SU-DHL-6 (cell line): Measurements from ENCODE around the gene ZNF423.

ENCODE experiments used
- H2AFZ ChIP-seq: fragments of 200-600 bp; sonication (generic); 2 replicates; pipeline ENCODE4 v1.6.1; 2014; ENCODE audit warnings: low read depth, mild to moderate bottlenecking, moderate library complexity, mixed read lengths, antibody characterized with exemption, low read length; ENCODE audit not compliant: severe bottlenecking
- H3F3A ChIP-seq: fragments of 200-600 bp; shearing (Covaris generic); 2 replicates; pipeline ENCODE4 v1.6.0; 2016; ENCODE audit warnings: antibody characterized with exemption, mild to moderate bottlenecking; ENCODE audit not compliant: insufficient read depth
- H3K27ac ChIP-seq: fragments of 200-600 bp; sonication (generic); 2 replicates; pipeline ENCODE4 v1.5.1; 2016; ENCODE audit warnings: low read depth, mild to moderate bottlenecking, low read length, moderate library complexity, mixed read lengths
- H3K27me3 ChIP-seq: fragments of 200-600 bp; sonication (generic), shearing (Covaris generic); 2 replicates; pipeline ENCODE4 v1.6.0; 2014; ENCODE audit warnings: mild to moderate bottlenecking, low read length
- H3K36me3 ChIP-seq: fragments of 200-600 bp; sonication (generic); 2 replicates; pipeline ENCODE4 v1.6.1; 2014; ENCODE audit warnings: mild to moderate bottlenecking, low read length, mixed read lengths
- H3K4me2 ChIP-seq: fragments of 300-600, 200-600 bp; shearing (Covaris generic), sonication (generic); 2 replicates; pipeline ENCODE4 v1.6.0; 2014; ENCODE audit warnings: low read length, low read depth, mild to moderate bottlenecking; ENCODE audit not compliant: poor library complexity, severe bottlenecking
- H3K4me3 ChIP-seq: fragments of 200-600 bp; sonication (generic); 2 replicates; pipeline ENCODE4 v1.5.1; 2014; ENCODE audit warnings: antibody characterized with exemption, low read length, mild to moderate bottlenecking, mixed read lengths; ENCODE audit not compliant: insufficient read depth, poor library complexity, severe bottlenecking
- H3K79me2 ChIP-seq: fragments of 200-600 bp; sonication (generic); 2 replicates; pipeline ENCODE4 v1.6.1; 2014; ENCODE audit warnings: mild to moderate bottlenecking, low read length, moderate library complexity; ENCODE audit not compliant: insufficient read depth
- H3K9ac ChIP-seq: fragments of 200-600 bp; sonication (generic); 2 replicates; pipeline ENCODE4 v1.7.0; 2014; ENCODE audit warnings: mild to moderate bottlenecking, low read length
- H3K9me2 ChIP-seq: fragments of 200-600 bp; sonication (generic); replicated peaks from 2 replicates; pipeline ENCODE4 v1.6.1; 2014; ENCODE audit warnings: low read length; ENCODE audit not compliant: insufficient read depth
- H3K9me3 ChIP-seq: fragments of 200-600 bp; sonication (generic); 2 replicates; pipeline ENCODE4 v1.6.1; 2014; ENCODE audit warnings: low read length, mixed read lengths; ENCODE audit not compliant: insufficient read depth
- H4K20me1 ChIP-seq: fragments of 200-600 bp; sonication (generic); 2 replicates; pipeline ENCODE4 v1.6.1; 2014; ENCODE audit warnings: low read depth, mild to moderate bottlenecking, antibody characterized with exemption, low read length, moderate library complexity, mixed read lengths
- EZH2phosphoT487 ChIP-seq: fragments of 200-600 bp; sonication (generic), shearing (Covaris generic); conservative IDR thresholded peaks from 2 replicates; pipeline ENCODE4 v1.6.1; 2018; ENCODE audit warnings: mild to moderate bottlenecking, antibody characterized with exemption, low read length, moderate library complexity, mixed read lengths
- TF ChIP-seq, protein P1 (sequence below): fragments of 200-600 bp; sonication (generic); IDR thresholded peaks from one replicate; pipeline ENCODE4 v1.5.1; 2017; ENCODE audit warnings: antibody characterized with exemption, mild to moderate bottlenecking, low read length, moderate library complexity; ENCODE audit not compliant: insufficient read depth, poor library complexity, severe bottlenecking

ZNF423 gene

DNA sequence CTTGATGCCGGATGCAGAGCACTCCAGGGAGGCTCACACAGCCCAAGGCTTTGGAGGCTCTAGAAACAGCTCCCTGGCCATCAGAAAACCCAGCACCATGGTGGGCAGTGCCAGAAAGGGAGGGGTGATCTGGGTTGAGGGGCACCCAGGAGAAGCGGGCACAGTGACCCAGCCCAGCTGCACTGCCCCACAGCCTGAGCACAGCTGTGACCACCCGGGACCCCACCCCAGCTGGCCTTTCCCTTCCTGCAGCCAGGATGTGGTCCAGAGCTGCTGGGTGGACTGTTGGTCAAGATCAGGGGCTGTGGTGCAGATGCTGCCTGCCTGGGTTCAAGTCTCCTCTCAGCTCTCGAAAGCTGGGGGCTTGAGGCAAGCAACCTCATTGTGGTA lies 223.1 kb downstream of the ZNF423 start:
- H3K4me3 ChIP-seq = no peak overlapping the region
- no peaks in the 10 kb centered on the region for H3K36me3 ChIP-seq
- no peaks in the 10 kb centered on the region for H3K9me2 ChIP-seq
- H3K79me2 ChIP-seq = no peaks in the 10 kb centered on the region
- H3K27me3 ChIP-seq = no peaks in the 10 kb centered on the region
- no peak overlapping the region for H3K4me2 ChIP-seq
- H2AFZ ChIP-seq = no peak overlapping the region
- H3K9me3 ChIP-seq = no peaks in the 10 kb centered on the region
- H3K9ac ChIP-seq = no peak overlapping the region
- no peaks in the 10 kb centered on the region for H3F3A ChIP-seq
- TF ChIP-seq, protein P1, sequence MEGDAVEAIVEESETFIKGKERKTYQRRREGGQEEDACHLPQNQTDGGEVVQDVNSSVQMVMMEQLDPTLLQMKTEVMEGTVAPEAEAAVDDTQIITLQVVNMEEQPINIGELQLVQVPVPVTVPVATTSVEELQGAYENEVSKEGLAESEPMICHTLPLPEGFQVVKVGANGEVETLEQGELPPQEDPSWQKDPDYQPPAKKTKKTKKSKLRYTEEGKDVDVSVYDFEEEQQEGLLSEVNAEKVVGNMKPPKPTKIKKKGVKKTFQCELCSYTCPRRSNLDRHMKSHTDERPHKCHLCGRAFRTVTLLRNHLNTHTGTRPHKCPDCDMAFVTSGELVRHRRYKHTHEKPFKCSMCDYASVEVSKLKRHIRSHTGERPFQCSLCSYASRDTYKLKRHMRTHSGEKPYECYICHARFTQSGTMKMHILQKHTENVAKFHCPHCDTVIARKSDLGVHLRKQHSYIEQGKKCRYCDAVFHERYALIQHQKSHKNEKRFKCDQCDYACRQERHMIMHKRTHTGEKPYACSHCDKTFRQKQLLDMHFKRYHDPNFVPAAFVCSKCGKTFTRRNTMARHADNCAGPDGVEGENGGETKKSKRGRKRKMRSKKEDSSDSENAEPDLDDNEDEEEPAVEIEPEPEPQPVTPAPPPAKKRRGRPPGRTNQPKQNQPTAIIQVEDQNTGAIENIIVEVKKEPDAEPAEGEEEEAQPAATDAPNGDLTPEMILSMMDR = no peak
- TF ChIP-seq EZH2phosphoT487 = no peak
- no peak overlapping the region for H3K27ac ChIP-seq
- H4K20me1 ChIP-seq = no peaks in the 10 kb centered on the region

- Histone ChIP-seq H3K9me3 (no peaks in the 10 kb centered on the region), H4K20me1 (no peaks in the 10 kb centered on the region), H3F3A (no peaks in the 10 kb centered on the region), H3K4me2 (no peak overlapping the region), H3K27ac (no peak overlapping the region), H3K79me2 (no peaks in the 10 kb centered on the region), H3K9me2 (no peaks in the 10 kb centered on the region), H3K36me3 (no peaks in the 10 kb centered on the region), H2AFZ (no peak overlapping the region), H3K27me3 (no peaks in the 10 kb centered on the region), H3K9ac (no peak overlapping the region), H3K4me3 (no peak overlapping the region)
- TF ChIP-seq, protein P1 = no peak
- no peak for TF ChIP-seq EZH2phosphoT487
These were observed 223.7 kb downstream of the ZNF423 start for GRCh38 chr16:49632086-49632794.

GRCh38 chr16:49631187-49632041 lies 224.5 kb downstream of the ZNF423 start:
- Histone ChIP-seq H3K9ac (no peak overlapping the region), H3K27ac (no peak overlapping the region), H3F3A (no peaks in the 10 kb centered on the region), H3K27me3 (no peaks in the 10 kb centered on the region), H3K9me3 (no peaks in the 10 kb centered on the region), H3K4me3 (no peak overlapping the region), H3K79me2 (no peaks in the 10 kb centered on the region), H4K20me1 (no peaks in the 10 kb centered on the region), H3K9me2 (no peaks in the 10 kb centered on the region), H2AFZ (no peak overlapping the region), H3K4me2 (no peak overlapping the region), H3K36me3 (no peaks in the 10 kb centered on the region)
- TF ChIP-seq, protein P1 = no peak
- no peak for TF ChIP-seq EZH2phosphoT487
